HCT116 (cell line): Measurements from ENCODE around the gene TBC1D2. TPM values are rescaled to one million over a fixed set of nuclear protein-coding genes. Genes with fewer than 3 reads are reported as not detected.
"Not testable (repeated sequence)": the region's sequence is repeated elsewhere in the genome, so short reads cannot be mapped to it uniquely, and the experiment has no call there.

Source experiments
- ATAC-seq: fragments of 200-7000 bp; cut with Tn5 transposase; 2 replicates; pipeline ENCODE4 v1.9.1; 2020; ENCODE audit warnings: mild to moderate bottlenecking, moderate library complexity
- BruUV-seq: library from RNA; stranded (reverse); fragments of 400-500 nt; replicated peaks from 2 replicates; lab custom pipeline; 2021; lab: Mats Ljungman, UMichigan
- CTCF ChIA-PET: fragments of 300-600 bp; sonication (Branson Sonifier 250); formaldehyde crosslinking; loops from one replicate; lab custom pipeline; 2021; ENCODE audit warnings: antibody characterized with exemption; lab: Charles Lee
- POLR2A ChIA-PET: fragments of 300-600, 350-600 bp; sonication (Branson Sonifier 250); formaldehyde crosslinking; loops from one replicate; lab custom pipeline; 2021; ENCODE audit warnings: antibody characterized with exemption; lab: Charles Lee
- RAD21 ChIA-PET, 2 experiments: fragments of 300-600 bp; sonication (Branson Sonifier 250); formaldehyde crosslinking; loops; one replicate each; lab custom pipeline; 2023; ENCODE audit warnings: low total read pairs in 2 of 2; ENCODE audit not compliant: uncharacterized antibody in 2 of 2, unreplicated experiment in 2 of 2, low non-redundant PET in 1 of 2; lab: Charles Lee
- DNase-seq: peaks from one replicate; pipeline ENCODE4 v3.0.0-alpha.2; 2010; ENCODE audit warnings: low read depth, low spot score
- H2AFZ ChIP-seq: fragments of 200-600 bp; shearing (Covaris generic), sonication (generic); 2 replicates; pipeline ENCODE4 v1.6.1; 2017; ENCODE audit warnings: low read depth, mixed run types, mixed read lengths, antibody characterized with exemption, low read length; ENCODE audit not compliant: poor library complexity, severe bottlenecking
- H3K27ac ChIP-seq: 2 replicates; pipeline ENCODE4 v1.5.1; 2012; ENCODE audit warnings: low read depth, low read length
- H3K27me3 ChIP-seq: fragments of 200-600 bp; sonication (generic); 2 replicates; pipeline ENCODE4 v1.6.1; 2016; ENCODE audit warnings: mixed run types, low read length, mixed read lengths; ENCODE audit not compliant: insufficient read depth
- H3K36me3 ChIP-seq, 2 experiments: fragments of 200-500 bp in 1 of 2; fragments of 200-600 bp in 1 of 2; sonication (Bioruptor generic) in 1 of 2; sonication (generic) in 1 of 2; 2 replicates each; pipeline versions ENCODE4 v1.5.1 to v1.6.1; 2014 to 2016; ENCODE audit warnings: low read length in 2 of 2, inconsistent platforms in 1 of 2, mixed read lengths in 1 of 2, mixed run types in 1 of 2; ENCODE audit not compliant: insufficient read depth in 2 of 2, control insufficient read depth in 1 of 2
- H3K4me1 ChIP-seq, 2 experiments: fragments of 200-600 bp in 1 of 2; sonication (generic) in 1 of 2; 2 replicates each; pipeline versions ENCODE4 v1.5.1 to v1.6.1; 2012 to 2017; ENCODE audit warnings: low read length in 2 of 2, inconsistent platforms in 1 of 2, mild to moderate bottlenecking in 1 of 2, mixed read lengths in 1 of 2, mixed run types in 1 of 2, moderate library complexity in 1 of 2; ENCODE audit not compliant: insufficient read depth in 2 of 2, control insufficient read depth in 1 of 2
- H3K4me2 ChIP-seq: fragments of 200-600 bp; sonication (generic); 2 replicates; pipeline ENCODE4 v1.6.1; 2017; ENCODE audit warnings: mixed run types, low read length, mixed read lengths
- H3K4me3 ChIP-seq, 2 experiments: fragments of 200-600 bp in 1 of 2; sonication (generic) in 1 of 2; replicated peaks in 1 of 2; 2 replicates each; pipeline ENCODE4 v1.5.1; 2011 to 2016; ENCODE audit warnings: low read length in 2 of 2, control low read depth in 1 of 2, low read depth in 1 of 2, mild to moderate bottlenecking in 1 of 2, mixed read lengths in 1 of 2, mixed run types in 1 of 2
- H3K79me2 ChIP-seq: fragments of 200-600 bp; sonication (generic); 2 replicates; pipeline ENCODE4 v1.6.1; 2017; ENCODE audit warnings: mild to moderate bottlenecking, mixed run types, low read length, moderate library complexity, mixed read lengths; ENCODE audit not compliant: insufficient read depth
- H3K9ac ChIP-seq: fragments of 200-600 bp; sonication (generic); 2 replicates; pipeline ENCODE4 v1.6.1; 2016; ENCODE audit warnings: low read length, mixed read lengths
- H3K9me2 ChIP-seq: fragments of 200-600 bp; sonication (generic), shearing (Covaris generic); 2 replicates; pipeline ENCODE4 v1.6.1; 2017; ENCODE audit warnings: mixed run types, mild to moderate bottlenecking, moderate library complexity; ENCODE audit not compliant: insufficient read depth
- H3K9me3 ChIP-seq, 2 experiments: fragments of 200-500 bp in 1 of 2; fragments of 200-600 bp in 1 of 2; sonication (Bioruptor generic) in 1 of 2; sonication (generic) in 1 of 2; 2 replicates each; pipeline ENCODE4 v1.6.1; 2014 to 2017; ENCODE audit warnings: low read length in 2 of 2, mixed read lengths in 2 of 2, inconsistent platforms in 1 of 2, low read depth in 1 of 2, mild to moderate bottlenecking in 1 of 2, mixed run types in 1 of 2, moderate library complexity in 1 of 2; ENCODE audit not compliant: control insufficient read depth in 1 of 2, insufficient read depth in 1 of 2
- H4K20me1 ChIP-seq: fragments of 200-600 bp; sonication (generic), shearing (Covaris generic); 2 replicates; pipeline ENCODE4 v1.6.1; 2017; ENCODE audit warnings: mixed run types, mild to moderate bottlenecking, moderate library complexity; ENCODE audit not compliant: insufficient read depth
- ATF3 ChIP-seq: IDR thresholded peaks from 2 replicates; pipeline ENCODE4 v1.6.1; 2012
- ELF1 ChIP-seq: IDR thresholded peaks from 2 replicates; pipeline ENCODE4 v1.6.1; 2012; ENCODE audit warnings: low read depth, borderline replicate concordance
- SRF ChIP-seq: IDR thresholded peaks from 2 replicates; pipeline ENCODE4 v1.6.1; 2012; ENCODE audit warnings: low read depth
- ZFX ChIP-seq: fragments of 450-650 bp; IDR thresholded peaks from 2 replicates; pipeline ENCODE4 v1.6.1; 2017
- intact Hi-C: fragments of 100-400 bp; cut with micrococcal nuclease; formaldehyde crosslinking; loops from 2 replicates; pipeline ENCODE4 v1.10.0; 2022
- total RNA-seq: library from RNA; stranded (reverse); gene quantifications from one replicate; pipeline ENCODE4 v1.2.1, GENCODE V29; 2021; ENCODE audit not compliant: unreplicated experiment

The TBC1D2 gene
- total RNA-seq, 1 experiment from 2014 or later = 9.8 TPM

- H3K4me1 ChIP-seq, H3K79me2 ChIP-seq, H3K27ac ChIP-seq, H3K9ac ChIP-seq, H3K9me2 ChIP-seq, H3K9me3 ChIP-seq, H3K27me3 ChIP-seq, BruUV-seq, intact Hi-C loops, H3K4me2 ChIP-seq, H4K20me1 ChIP-seq, H3K4me3 ChIP-seq, CTCF ChIA-PET, H2AFZ ChIP-seq, H3K36me3 ChIP-seq, DNase-seq, RAD21 ChIA-PET, POLR2A ChIA-PET, ATAC-seq: not testable (repeated sequence)
Observed at GRCh38 chr9:98269652-98270051, 14.2 kb upstream of the TBC1D2 start.

- DNase-seq, H3K4me1 ChIP-seq, ATAC-seq, H3K27ac ChIP-seq, H3K9me2 ChIP-seq, POLR2A ChIA-PET, H3K9ac ChIP-seq, H3K4me2 ChIP-seq, H4K20me1 ChIP-seq, H3K9me3 ChIP-seq, H3K4me3 ChIP-seq, RAD21 ChIA-PET, H2AFZ ChIP-seq, H3K27me3 ChIP-seq, CTCF ChIA-PET, intact Hi-C loops, BruUV-seq, H3K79me2 ChIP-seq, H3K36me3 ChIP-seq: not testable (repeated sequence)
Observed at GRCh38 chr9:98267556-98267955, 12.1 kb upstream of the TBC1D2 start.

- Histone ChIP-seq H2AFZ (no peak overlapping the region), H3K36me3 (no peaks in the 10 kb centered on the region), H3K4me1 (no peaks in the 10 kb centered on the region), H3K4me3 (no peak overlapping the region), H3K9ac (no peak overlapping the region), H3K27ac (no peak overlapping the region), H3K79me2 (no peaks in the 10 kb centered on the region), H3K9me3 (no peaks in the 10 kb centered on the region), H4K20me1 (no peaks in the 10 kb centered on the region), H3K4me2 (no peak overlapping the region), H3K27me3 (no peaks in the 10 kb centered on the region), H3K9me2 (no peaks in the 10 kb centered on the region)
- POLR2A ChIA-PET = no interaction called here
- RAD21 ChIA-PET = interaction anchor here in 1 of 2 experiments (0.5 to 1.4 kb wide), 2 partner anchors 51 to 59 kb away, joined by 3 read pairs; no protein-coding TSS in a partner anchor
- ATAC-seq (no peak), DNase-seq (no peak)
- intact Hi-C loops = no loop called here
- no peak for TF ChIP-seq ELF1
- TF ChIP-seq SRF = no peak
- no peak for TF ChIP-seq ZFX
- TF ChIP-seq ATF3 = no peak
- CTCF ChIA-PET = interaction anchor here (1.4 to 2.4 kb wide), 6 partner anchors 9 to 340 kb away, joined by 3 to 12 read pairs (median 4); partner anchors contain the start of genes NANS and TBC1D2
- no TSS peak for BruUV-seq
Observed at GRCh38 chr9:98264516-98264915, 9.1 kb upstream of the TBC1D2 start.
